NCI-H69 (cell line): Measurements from ENCODE around the gene ASB1.
A peak's percentile ranks its signal among the peaks of the same experiment; 100 is the strongest.
"Not testable (repeated sequence)": the region's sequence is repeated elsewhere in the genome, so short reads cannot be mapped to it uniquely, and the experiment has no call there.

ENCODE experiments used
- DNase-seq: peaks from one replicate; lab custom pipeline; 2025; lab: John Stamatoyannopoulos, UW

Gene ASB1

DNA sequence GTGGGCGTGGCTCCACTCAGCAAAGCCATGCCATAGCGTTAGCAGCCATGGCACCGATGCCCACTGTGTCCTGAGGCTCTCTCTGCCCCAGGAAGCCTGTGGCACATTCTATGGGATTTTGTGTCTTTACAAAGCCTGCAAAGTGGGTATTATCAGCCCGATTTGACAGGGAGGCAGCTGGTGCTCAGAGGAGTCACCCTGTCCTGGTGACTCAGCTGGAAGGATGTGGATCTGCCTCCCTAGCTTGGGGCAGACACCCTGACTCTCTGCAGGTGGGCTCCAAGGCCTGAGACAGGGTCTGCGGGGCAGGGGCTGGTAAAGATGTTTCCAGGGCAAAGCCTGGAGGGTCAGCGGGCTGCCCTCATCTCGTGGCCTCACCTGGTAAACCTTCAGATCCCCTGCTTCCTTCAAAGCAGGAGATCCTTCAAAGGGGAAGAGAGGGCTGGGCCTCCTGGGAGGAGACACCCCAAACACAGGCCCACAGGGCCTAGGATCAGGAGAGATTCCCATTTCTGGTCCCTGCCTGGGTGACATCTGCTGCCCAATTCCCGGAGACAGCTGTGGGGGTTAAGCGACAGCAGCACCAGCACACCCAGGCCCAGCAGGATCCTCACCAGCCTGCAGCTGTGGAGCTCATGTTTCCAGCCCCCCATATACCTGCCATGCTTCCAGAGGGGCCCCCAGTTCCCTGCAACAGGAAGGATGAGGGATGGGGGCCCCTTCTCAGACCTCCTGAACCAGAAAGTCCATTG, 3.0 kb upstream of the ASB1 start:
- no peak for DNase-seq

DNA sequence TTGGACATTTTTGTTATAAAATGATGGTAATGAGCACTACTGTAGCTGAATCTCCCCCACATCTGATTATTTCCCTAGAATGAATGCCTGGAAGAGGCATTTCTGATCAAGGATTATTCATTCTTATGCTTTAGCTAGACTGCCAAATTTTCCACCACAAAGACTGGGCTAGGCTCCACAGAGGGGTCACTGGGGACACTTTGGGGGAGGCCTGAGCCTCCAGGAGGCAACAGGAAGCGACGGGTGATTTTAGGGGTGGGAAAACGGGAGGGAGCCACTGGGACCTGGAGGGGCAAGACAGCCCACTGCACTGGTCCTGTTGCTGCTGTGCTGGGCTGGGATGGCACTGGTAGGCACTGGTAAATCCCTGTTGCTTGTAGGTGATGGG, 2.4 kb upstream of the ASB1 start:
- DNase-seq: no peak

DNA sequence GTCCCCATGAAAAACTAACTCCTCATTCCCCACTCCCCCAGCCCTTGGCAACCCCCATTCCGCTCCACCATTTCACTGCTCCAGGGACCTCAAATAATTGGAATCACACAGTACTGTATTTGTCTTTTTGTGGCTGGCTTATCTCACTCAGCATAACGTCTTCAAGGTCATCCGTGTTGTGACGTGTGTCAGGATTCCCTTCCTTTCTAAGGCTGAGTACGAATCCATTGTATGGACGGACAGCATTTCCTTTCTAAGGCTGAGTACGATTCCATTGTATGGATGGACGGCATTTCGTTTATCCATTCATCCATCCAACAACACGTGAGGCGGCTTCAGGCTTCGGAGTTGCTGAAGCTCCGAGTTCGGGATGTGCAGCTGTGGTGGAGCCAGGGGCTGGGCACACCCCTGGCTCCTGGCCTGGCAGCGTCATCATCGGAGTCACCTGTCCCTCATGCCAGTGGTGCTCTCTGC, 1.2 kb upstream of the ASB1 start:
- DNase-seq: no peak

DNA sequence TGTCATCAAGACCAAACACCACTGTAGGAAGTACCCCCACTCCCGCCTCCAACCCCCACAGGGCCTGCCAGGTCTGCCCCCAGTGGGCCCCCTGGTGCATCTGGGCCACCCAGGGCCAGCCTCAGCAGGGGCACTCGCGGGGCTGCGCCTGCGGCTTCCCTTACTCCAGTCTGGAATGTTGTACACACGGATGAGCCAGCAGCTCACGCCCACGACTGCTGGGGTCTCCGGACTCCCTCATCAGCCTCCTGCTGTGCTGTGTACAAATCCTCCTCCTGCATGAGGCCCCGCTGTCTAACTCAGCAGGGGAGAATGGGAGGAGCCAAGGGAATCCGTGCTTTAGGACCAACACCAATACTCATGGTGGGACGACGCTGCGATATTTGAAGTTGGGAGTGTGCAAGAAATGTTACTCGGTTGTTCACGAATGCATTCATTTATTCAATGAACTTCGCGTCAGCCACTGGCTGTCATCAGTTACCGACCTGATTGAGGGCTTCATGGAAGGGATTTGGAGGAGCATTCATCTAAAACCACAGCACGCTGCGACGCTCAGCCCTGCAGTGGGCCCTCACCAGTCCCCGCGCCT, 654 bp upstream of the ASB1 start:
- DNase-seq: peak; percentile 77

DNA sequence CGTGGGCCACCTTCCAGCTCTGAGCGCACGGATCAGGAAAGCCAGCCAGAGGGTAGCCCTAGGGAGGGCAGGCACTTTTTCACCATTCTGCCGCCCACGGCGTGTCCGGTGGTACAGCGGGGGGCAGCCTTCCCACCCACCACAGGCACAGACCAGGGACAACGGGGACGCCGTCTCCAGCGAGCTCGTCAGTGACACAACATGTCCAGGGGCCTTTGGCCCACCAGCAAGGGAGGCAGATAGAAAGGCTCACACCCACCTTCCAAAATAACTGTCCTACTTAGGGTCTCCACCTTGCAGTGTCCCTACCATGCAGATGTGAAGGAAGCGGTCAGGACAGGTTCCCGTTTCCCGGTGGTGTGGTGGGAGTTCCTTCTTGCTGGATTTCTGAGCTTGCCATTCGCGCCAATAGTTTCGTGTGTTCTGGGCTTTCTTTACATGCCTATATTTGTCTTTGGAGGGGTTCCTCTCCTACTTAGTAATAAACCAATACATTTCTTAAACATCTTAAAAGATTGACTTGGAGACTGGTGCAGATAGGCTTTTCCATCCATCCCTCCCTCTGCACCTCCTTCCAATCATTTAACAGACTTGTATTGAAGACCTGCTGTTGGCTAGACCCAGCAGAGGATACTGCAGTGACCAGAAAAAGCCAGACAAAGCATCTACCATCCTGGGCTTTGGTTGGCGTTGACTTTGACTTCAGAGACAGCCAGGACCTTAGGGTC, 872 bp downstream of the ASB1 start:
- DNase-seq: no peak

DNA sequence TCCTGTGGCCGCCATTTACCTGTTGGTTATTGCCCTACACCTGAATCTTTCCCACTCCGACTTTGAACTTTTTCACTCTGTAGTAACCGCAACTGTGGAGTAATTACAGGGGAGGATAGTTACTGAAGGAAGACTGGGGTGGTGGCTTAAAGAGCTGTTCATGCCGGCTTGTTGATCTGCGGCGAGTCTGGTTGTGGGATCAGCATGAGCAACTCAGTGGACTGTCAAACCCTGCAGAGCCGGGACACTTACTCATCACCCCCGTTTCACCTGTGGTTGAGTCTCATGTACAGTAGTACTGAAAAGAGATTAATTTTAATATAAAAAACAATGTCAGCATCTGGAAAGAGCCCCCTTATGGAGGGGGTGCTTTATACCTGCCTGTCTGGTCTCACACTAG, 2.1 kb downstream of the ASB1 start:
- no peak for DNase-seq

DNA sequence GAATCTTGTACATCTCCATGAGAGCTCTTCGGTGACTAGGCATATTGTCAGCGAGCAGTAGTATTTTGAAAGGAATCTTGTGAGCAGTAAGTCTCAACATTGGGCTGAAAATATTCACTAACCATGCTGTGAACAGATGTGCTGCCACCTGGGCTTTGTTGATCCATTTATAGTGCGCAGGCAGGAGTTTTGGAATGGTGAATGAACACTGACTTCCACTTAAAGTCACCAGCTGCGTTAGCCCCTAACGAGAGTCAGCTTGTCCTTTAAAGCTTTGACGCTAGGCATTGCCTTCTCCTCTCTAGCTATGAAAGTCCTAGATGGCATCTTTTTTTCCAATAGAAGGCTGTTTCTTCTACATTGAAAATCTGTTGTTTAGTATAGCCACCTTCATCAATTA, 4.1 kb downstream of the ASB1 start:
- no peak for DNase-seq

DNA sequence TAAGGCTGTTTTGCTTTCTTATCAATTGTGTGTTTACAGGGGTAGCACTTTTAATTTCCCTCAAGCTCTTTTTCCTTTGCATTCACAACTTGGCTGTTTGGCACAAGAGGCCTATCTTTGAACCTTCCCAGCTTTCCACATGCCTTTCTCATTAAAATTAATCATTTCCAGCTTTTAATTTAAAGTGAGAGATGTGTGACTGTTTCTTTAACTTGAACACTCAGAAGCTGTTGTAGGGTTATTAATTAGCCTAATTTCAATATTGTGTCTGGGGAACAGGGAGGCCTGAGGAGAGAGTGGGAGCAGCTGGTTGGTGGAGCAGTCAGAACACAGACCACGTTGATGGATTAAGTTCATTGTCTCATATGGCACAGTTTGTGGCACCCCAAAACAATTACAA, 4.7 kb downstream of the ASB1 start:
- DNase-seq: no peak

DNA sequence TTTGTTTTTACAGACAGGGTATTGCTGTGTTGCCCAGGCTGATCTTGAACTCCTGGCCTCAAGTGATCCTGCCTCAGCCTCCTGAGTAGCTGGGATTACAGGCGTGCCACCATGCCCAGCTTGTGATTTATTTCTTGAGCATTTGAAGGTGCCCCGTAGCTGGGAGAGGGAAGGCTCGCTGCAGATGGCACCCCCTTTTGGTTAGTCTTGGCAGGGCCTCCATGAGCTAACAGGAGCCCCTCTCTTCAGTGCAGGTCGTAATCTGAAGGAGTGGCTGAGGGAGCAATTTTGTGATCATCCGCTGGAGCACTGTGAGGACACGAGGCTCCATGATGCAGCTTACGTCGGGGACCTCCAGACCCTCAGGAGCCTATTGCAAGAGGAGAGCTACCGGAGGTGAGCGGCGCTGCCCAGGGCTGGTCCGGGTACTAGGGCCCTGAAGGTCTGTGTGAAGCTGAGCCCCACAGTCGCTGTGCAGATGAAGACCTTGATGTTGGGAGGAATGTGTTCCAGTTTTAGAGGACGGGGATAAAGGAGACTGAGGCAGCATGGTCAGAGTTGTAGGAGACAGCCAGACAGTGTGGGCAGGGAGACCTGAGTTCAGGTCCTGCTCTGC, 6.7 kb downstream of the ASB1 start:
- DNase-seq: no peak

DNA sequence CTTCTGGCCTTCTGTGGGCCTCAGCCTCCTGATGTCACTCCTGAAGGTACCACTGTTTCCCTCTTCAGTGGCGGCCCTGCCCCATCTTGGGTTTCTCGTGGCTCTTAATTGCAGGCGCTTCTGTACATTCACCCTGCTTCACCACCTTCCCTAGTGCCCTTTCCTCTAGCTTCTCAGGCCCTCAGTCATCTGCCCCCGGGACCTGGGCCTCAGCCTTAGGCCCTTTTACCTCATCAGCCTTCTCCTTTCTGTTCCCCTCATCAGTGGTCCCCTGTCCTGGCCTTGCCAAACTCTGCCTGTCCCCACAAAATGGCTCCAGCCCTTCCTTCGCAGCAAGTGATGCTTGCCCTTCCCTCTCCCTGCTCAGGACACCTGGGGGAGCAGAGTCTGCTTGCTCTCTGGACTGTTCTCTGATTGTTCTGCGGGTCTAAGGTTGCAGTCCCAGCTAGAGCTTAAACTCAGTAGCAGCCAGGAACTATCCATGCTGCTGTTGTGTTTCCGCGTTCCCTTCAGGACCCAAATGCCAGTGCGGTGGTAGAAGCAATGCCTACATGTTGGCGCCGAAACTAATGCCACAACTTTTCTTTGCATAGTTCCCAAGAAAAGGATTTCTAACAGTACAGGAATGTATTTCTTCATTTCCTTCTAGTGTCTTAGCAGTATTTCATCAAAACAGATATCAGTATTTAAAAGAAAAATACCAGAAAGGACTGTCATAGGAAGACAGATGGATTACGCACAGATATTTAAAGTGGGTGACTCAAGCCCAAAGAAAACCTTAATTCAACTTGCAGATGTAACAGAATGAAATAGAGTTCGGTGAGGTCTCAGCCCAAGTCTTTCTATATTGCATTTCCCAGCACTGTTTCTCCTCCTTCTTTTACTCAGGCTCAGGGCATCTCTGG, 7.5 kb downstream of the ASB1 start:
- no peak for DNase-seq

DNA sequence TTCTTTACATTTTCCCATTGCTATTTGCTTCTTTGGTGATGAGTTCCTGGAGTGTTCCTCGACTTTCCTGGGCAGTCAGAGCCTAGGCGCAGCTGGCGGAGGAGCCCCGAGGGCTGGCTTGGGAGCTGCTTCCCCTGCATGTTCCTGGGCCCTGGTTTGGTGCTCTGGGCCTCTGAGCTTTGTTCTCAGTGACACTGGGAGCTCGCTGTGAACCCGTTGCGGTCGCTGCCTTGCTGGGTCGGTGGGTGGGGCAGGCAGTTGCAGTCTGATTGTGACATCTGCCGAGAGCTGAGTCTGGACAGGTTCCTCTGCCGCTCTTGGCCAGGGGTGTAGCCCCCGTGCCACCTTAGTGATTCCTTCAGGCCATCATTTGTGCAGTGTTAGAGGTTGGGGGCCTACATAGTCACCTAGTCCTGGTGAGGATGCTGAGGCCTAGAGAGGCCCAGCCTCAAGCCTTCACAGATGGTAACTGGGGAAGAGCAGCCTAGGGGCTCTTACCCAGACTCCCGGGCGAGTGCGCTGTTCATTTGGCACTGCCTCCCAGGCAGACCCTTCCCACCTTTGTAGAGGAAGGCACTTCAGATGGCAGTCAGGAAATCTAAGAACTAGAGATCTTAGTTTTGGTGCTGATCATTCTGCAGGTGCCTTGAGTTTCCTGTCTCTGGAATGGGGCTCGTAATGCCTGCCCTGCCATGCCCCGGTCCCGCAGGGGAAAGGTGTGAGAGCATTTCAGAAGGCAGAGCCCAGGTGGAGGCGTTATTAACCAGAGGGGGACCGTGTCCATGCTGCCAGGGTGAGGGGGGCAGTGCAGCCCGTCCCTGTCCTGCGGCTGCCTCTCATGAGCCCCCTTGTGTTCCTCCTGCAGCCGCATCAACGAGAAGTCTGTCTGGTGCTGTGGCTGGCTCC, 8.4 kb downstream of the ASB1 start:
- no peak for DNase-seq

DNA sequence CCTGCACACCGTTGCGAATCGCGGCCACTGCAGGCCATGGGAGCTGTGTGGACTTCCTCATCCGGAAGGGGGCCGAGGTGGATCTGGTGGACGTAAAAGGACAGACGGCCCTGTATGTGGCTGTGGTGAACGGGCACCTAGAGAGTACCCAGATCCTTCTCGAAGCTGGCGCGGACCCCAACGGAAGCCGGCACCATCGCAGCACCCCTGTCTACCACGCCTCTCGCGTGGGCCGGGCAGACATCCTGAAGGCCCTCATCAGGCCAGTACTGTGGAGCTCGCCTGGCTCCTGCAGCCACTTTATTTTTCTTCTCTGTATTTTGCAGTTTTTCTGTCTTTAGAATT, 9.0 kb downstream of the ASB1 start:
- DNase-seq: no peak

DNA sequence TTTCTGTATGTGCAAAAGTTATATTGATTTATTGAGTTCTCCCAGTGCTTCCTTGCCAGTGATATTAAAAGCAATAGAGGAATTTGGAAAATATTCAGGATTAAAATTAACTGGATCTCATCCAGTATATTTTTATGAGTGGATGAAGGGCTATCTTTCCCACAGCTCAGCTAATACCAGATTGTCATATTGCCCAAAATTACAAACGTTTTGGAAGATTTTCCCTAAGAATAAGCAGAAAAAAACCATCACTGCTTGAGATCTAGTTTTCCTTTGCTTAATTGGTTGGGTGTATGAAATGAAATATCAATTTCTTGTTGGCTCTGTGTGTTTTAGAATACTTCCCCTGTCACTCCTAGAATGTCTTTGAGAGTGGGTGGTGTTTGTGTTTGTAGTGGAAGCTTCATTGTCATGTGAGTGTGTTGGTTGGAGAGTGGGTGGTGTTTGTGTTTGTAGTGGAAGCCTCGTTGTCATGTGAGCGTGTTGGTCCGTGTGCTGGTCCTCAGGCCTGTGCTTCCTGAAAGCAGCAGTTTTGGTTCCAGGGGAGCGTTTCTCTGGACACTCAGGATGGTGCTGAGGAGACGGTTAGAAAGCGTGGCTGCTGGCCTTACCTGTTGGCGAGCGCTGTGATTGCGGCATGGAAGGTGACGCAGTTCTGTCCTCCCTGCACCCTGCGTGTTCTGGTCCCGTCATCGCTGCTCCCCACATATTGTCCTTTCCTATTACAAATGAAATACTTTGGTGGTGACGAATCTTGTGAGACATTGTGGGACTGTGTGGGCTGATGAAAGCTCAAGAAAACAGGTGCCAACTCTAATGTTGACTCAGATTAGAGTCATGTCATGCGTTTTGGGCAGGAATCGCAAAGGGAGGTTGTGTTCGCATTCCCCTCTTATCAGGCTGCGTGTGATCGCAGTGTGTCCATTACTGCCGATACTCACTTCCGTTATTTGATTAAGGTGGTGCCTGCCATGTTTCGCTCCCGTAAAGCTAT, 12.4 kb downstream of the ASB1 start:
- no peak for DNase-seq

DNA sequence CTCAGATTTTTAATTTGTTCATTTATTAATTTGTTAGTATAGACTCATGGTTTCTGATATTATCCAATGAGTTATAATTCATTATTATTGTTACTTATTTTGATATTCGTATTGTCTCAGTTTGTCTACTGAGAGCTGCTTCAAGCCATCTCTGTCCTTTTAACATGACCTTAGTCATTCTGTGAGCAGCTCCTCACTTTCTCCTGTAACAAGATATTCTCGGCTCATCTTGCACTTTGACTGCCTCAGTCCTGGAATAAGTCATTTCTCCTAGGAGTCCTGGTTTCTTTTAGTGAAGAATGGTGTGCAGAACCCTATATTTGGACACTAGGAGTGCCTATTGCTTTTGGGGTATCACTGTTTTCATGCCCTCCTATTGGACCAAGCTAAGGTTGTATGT, 13.2 kb downstream of the ASB1 start:
- no peak for DNase-seq

DNA sequence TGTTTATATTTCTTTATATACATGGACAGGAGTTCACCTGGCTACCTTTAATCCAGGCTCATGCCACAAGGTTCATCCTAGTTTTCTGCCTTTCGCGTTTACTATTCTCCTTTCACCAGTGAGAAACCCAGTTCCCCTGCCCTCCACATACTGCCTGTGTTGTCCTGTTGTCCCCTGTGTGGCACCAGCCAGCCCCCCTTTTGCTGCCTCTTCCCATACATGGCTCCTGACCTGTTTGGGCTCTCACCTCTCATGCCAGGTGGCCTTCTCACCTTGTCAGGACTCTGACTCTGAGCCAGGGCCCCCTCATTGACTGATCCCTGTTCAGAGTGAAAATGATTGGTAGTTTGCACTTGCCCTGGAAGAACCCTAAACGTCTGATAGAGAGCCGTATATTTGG, 13.6 kb downstream of the ASB1 start:
- no peak for DNase-seq

DNA sequence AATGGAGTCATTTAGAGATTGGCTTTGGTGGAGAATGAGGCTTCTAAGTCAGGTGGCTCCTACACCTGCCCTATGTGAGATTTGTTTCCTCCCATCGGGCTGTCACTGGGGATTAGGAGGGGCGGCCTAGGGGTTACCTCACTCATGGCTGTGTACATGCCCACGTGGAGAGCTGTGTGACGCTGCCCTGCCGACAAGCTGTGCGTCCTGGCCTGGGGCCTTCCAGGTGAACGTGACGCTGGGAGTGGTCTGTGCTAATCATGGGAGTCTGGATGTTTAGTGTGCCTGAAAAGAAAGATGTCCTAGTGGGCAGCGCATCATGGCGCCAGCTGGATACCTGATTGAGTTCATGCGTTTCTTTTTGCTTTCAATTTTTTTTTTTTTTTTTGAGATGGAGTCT, 14.0 kb downstream of the ASB1 start:
- DNase-seq: peak; percentile 54

DNA sequence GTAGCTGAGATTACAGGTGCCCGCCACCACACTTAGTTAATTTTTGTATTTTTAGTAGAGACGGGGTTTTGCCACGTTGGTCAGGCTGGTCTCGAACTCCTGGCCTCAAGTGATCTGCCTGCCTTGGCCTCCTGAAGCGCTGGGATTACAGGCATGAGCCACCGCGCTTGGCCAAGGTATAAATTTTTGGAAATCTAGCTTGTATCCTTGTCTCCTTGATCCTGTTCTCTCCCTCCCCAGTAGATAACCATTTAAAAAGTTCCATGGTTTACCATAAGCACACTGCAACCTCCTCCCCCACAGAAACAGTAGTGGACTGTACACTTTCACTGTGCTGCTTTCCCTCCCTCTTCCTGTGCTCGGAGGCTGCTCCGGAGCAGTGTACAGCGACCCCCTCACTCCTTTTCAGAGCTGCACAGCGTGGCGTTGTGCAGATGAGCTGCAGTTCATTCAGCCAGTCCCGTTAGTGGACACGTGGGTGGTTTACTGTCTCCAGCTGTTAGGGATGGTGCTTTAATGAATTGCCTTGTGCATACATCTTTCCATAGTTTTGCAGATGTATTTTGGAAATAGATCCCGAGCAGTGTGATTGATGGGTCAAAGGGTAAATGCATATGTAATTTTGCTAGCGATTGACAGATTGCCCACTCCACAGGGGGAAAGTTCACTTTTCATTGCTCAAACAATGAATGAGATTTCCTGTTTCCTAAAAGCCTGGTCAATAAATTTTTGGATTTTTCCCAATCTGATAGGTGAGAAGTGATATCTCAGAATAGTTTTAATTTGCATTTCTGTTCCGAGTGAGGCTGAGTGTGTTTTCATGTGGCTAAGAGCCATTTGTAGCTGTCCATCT, 14.8 kb downstream of the ASB1 start:
- peak; percentile 86 for DNase-seq

DNA sequence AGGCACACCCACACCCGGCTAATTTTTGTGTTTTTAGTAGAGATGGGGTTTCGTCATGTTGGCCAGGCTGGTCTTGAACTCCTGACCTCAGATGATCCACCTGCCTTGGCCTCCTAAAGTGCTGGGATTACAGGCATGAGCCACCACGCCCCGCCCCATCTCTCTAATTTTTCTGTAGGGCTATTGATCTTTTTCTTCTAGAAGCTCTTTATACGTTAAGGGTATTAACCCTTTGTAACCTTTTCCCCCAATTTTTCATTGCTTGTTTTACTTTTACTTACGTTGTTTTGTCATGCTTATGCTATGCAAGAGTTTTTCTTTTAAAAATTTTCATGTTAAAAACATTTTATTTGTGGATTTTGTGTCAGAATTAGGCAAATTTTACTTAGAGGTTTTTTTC, 15.5 kb downstream of the ASB1 start:
- DNase-seq: not testable (repeated sequence)

DNA sequence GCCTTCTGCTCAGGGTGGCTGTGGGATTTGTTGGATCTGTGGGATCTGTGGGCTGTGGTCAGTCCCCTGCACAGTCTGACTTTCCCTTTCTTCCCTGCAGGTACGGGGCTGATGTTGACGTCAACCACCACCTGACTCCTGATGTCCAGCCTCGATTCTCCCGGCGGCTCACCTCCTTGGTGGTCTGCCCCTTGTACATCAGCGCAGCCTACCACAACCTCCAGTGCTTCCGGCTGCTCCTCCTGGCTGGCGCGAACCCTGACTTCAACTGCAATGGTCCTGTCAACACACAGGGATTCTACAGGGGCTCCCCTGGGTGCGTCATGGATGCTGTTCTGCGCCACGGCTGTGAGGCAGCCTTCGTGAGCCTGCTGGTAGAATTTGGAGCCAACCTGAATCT, 17.5 kb downstream of the ASB1 start:
- no peak for DNase-seq
